Neural progenitor cell (in vitro differentiated cells): ENCODE data around the gene CDK10. TPM values are rescaled to one million over a fixed set of nuclear protein-coding genes. Genes with fewer than 3 reads are reported as not detected.
"Not testable (repeated sequence)": the region's sequence is repeated elsewhere in the genome, so short reads cannot be mapped to it uniquely, and the experiment has no call there.

Experiments used
- DNase-seq: peaks from one replicate; pipeline ENCODE4 v3.0.0-alpha.2; 2016; ENCODE audit warnings: low spot score
- H2AFZ ChIP-seq: fragments of 200-600 bp; sonication (generic); replicated peaks from 2 replicates; pipeline ENCODE4 v1.6.1; 2016; ENCODE audit warnings: antibody characterized with exemption
- H3F3A ChIP-seq: fragments of 200-600 bp; sonication (generic); 2 replicates; pipeline ENCODE4 v1.6.1; 2016; ENCODE audit warnings: antibody characterized with exemption, low read depth
- H3K27ac ChIP-seq: fragments of 200-600 bp; sonication (generic); 2 replicates; pipeline ENCODE4 v1.5.1; 2016; ENCODE audit warnings: mild to moderate bottlenecking
- H3K27me3 ChIP-seq: fragments of 200-600 bp; sonication (generic); 2 replicates; pipeline ENCODE4 v1.6.1; 2016; ENCODE audit warnings: mild to moderate bottlenecking, moderate library complexity
- H3K36me3 ChIP-seq: fragments of 200-600 bp; sonication (generic); 2 replicates; pipeline ENCODE4 v1.5.1; 2016
- H3K4me1 ChIP-seq: fragments of 200-600 bp; sonication (generic); 2 replicates; pipeline ENCODE4 v1.6.1; 2016; ENCODE audit warnings: mixed run types
- H3K4me2 ChIP-seq: fragments of 200-600 bp; sonication (generic); 2 replicates; pipeline ENCODE4 v1.6.1; 2016
- H3K4me3 ChIP-seq: fragments of 200-600 bp; sonication (generic); 2 replicates; pipeline ENCODE4 v1.5.1; 2016
- H3K79me2 ChIP-seq: fragments of 200-600 bp; sonication (generic); 2 replicates; pipeline ENCODE4 v1.6.1; 2016; ENCODE audit warnings: low read depth
- H3K9ac ChIP-seq: fragments of 200-600 bp; sonication (generic); 2 replicates; pipeline ENCODE4 v1.6.1; 2016
- H3K9me3 ChIP-seq: fragments of 200-600 bp; sonication (generic); 2 replicates; pipeline ENCODE4 v1.5.1; 2016; ENCODE audit warnings: low read depth
- H4K20me1 ChIP-seq: fragments of 200-600 bp; sonication (generic); 2 replicates; pipeline ENCODE4 v1.6.1; 2016; ENCODE audit warnings: low read depth
- H3K27ac Mint-ChIP-seq: 3 replicates; pipeline ENCODE4 v1.8.0; 2021; ENCODE audit warnings: mixed read lengths
- H3K27me3 Mint-ChIP-seq: 2 replicates; pipeline ENCODE4 v1.8.0; 2022; ENCODE audit warnings: low read depth, mild to moderate bottlenecking, inconsistent platforms, moderate library complexity, mixed read lengths; ENCODE audit not compliant: insufficient read depth
- H3K36me3 Mint-ChIP-seq: 3 replicates; pipeline ENCODE4 v1.8.0; 2021; ENCODE audit warnings: mixed read lengths
- H3K4me1 Mint-ChIP-seq: 3 replicates; pipeline ENCODE4 v1.8.0; 2021; ENCODE audit warnings: mixed read lengths
- H3K4me3 Mint-ChIP-seq: 3 replicates; pipeline ENCODE4 v1.8.0; 2021; ENCODE audit warnings: mild to moderate bottlenecking, moderate library complexity, mixed read lengths
- H3K9me3 Mint-ChIP-seq: 3 replicates; pipeline ENCODE4 v1.8.0; 2020; ENCODE audit warnings: mixed read lengths
- EZH2 ChIP-seq: fragments of 200-600 bp; sonication (generic); IDR thresholded peaks from 2 replicates; pipeline ENCODE4 v1.6.1; 2017; ENCODE audit warnings: antibody characterized with exemption, mild to moderate bottlenecking, moderate library complexity
- EZH2phosphoT487 ChIP-seq: fragments of 200-600 bp; sonication (generic); IDR thresholded peaks from 2 replicates; pipeline ENCODE4 v1.6.1; 2017; ENCODE audit warnings: antibody characterized with exemption
- total RNA-seq: library from RNA; depleted of rRNA; stranded (reverse); fragments of >200 nt; gene quantifications from 2 replicates; pipeline ENCODE4 v1.2.3, GENCODE V29; 2015; ENCODE audit warnings: low replicate concordance
- TF ChIP-seq, protein P1 (sequence below): fragments of 200-600 bp; sonication (generic); IDR thresholded peaks from 2 replicates; pipeline ENCODE4 v1.5.1; 2017; ENCODE audit warnings: antibody characterized with exemption, mild to moderate bottlenecking

The CDK10 gene
- total RNA-seq, 1 donor from 2014 or later = 75.6 TPM

DNA sequence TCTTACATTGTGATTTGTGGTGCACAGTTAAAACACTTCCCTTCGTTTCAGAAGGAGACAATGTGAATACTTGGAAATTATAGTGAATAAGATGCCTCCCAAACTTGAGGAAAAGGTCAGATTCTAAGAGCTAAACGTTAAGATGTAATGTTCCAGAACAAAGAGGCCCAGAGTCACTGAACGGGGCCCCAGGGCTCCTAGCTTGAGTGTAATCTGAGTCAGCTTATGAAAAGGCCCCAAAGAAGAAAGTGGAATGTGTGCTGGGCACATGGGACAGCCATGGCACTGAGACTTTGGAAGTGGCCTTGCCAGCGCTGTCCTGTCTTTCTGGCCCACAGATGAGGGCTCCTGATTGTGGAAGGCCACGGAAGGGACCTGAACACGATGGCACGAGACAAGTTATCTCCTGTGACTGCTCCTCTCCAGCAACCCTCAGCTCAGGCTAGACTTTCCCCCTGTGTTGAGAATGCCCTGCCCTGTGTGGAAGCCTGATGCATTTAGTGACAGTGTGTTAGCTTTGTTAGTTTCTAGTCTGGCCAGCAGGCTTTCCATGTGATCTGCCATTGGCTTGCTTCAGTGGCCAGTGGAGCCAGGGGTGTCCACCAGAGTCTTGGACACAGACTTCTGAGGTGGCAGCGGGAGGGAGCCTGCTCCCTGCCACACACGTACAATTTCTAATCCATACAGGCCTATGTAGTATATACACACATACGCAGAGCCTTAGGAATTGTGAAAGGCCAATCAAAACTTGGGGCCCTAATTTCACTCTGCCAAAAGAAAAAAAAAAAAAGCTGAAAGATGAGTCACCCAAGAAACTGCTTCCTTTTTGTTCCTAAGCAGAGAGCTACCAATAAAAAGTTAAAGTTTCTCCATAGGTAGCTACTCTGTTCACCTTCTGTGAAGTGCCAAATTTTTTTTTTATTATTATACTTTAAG is 15.7 kb upstream of the CDK10 start:
- peaks cover 38% of the 10 kb centered on the region for H3K36me3 Mint-ChIP-seq

DNA sequence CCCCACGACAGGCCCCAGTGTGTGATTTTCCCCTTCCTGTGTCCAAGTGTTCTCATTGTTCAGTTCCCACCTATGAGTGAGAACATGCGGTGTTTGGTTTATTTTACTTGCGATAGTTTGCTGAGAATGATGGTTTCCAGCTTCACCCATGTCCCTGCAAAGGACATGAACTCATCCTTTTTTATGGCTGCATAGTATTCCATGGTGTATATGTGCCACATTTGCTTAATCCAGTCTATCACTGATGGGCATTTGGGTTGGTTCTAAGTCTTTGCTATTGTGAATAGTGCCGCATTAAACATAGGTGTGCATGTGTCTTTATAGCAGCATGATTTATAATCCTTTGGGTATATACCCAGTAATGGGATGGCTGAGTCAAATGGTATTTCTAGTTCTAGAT is 14.9 kb upstream of the CDK10 start:
- not testable (repeated sequence) for H3K4me2 ChIP-seq, H3K27ac ChIP-seq, H3K27me3 ChIP-seq, H2AFZ ChIP-seq, H3K36me3 ChIP-seq, H4K20me1 ChIP-seq, H3K9me3 ChIP-seq, H3K27me3 Mint-ChIP-seq, H3K9ac ChIP-seq, H3K4me3 ChIP-seq, H3K4me3 Mint-ChIP-seq, H3K27ac Mint-ChIP-seq, H3K4me1 Mint-ChIP-seq, H3K4me1 ChIP-seq, H3F3A ChIP-seq, H3K79me2 ChIP-seq, DNase-seq
- Mint-ChIP-seq H3K36me3 (peaks cover 30% of the 10 kb centered on the region), H3K9me3 (peaks cover 15% of the 10 kb centered on the region)

More for the DNA sequence above, 15.7 kb upstream of the CDK10 start:
- TF ChIP-seq, protein P1, sequence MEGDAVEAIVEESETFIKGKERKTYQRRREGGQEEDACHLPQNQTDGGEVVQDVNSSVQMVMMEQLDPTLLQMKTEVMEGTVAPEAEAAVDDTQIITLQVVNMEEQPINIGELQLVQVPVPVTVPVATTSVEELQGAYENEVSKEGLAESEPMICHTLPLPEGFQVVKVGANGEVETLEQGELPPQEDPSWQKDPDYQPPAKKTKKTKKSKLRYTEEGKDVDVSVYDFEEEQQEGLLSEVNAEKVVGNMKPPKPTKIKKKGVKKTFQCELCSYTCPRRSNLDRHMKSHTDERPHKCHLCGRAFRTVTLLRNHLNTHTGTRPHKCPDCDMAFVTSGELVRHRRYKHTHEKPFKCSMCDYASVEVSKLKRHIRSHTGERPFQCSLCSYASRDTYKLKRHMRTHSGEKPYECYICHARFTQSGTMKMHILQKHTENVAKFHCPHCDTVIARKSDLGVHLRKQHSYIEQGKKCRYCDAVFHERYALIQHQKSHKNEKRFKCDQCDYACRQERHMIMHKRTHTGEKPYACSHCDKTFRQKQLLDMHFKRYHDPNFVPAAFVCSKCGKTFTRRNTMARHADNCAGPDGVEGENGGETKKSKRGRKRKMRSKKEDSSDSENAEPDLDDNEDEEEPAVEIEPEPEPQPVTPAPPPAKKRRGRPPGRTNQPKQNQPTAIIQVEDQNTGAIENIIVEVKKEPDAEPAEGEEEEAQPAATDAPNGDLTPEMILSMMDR = no peak
- TF ChIP-seq EZH2phosphoT487 = no peak
- no peak for TF ChIP-seq EZH2
- Histone ChIP-seq H3K27ac (no peak overlapping the region), H3K27me3 (no peaks in the 10 kb centered on the region), H3K4me2 (no peak overlapping the region), H4K20me1 (no peaks in the 10 kb centered on the region), H3K4me3 (no peak overlapping the region), H3K4me1 (no peaks in the 10 kb centered on the region), H3K9ac (no peak overlapping the region), H3K36me3 (no peaks in the 10 kb centered on the region), H2AFZ (no peak overlapping the region), H3F3A (no peaks in the 10 kb centered on the region), H3K9me3 (peaks cover 6% of the 10 kb centered on the region), H3K79me2 (no peaks in the 10 kb centered on the region)
- H3K27ac Mint-ChIP-seq = peak overlapping the region; percentile 33
- H3K4me3 Mint-ChIP-seq = no peak overlapping the region
- peaks cover 21% of the 10 kb centered on the region for H3K9me3 Mint-ChIP-seq
- peaks cover 2% of the 10 kb centered on the region for H3K27me3 Mint-ChIP-seq
- H3K4me1 Mint-ChIP-seq = no peaks in the 10 kb centered on the region
- DNase-seq = no peak

DNA sequence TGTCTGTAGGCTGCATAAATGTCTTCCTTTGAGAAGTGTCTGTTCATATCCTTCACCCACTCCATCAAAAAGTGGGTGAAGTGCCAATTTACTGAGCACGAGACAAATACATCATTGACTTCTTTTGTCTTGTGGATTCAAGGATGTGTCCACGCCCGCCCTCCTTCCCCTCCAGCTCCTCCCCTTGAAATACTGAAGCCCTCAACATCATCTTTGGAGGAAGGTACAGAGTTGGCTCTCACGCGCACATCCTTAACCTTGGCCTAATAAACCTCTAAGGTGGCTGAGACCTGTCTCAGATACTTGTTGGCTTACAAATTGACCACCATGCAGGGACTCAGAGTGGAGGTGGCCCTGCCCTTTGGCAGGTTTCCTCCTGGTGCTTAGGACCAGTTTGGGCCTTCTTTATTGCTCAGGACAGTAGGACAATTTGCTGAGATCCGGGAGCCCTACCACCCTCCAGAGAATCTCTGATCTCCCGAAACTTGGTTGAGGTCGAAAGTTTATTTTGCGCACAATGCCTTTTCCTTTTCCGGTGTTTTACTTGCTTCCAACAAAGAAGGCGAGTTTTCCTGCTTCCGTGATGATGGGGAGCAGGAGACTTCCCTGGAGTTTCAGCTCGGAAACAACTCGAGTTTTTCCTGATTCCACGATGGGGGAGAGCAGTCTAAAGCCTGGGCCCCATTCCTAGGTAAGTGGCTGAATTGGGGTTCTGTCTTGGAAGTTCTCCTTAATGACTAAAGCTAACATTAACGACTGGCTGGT is 14.1 kb upstream of the CDK10 start:
- DNase-seq = no peak
- Mint-ChIP-seq H3K27me3 (no peaks in the 10 kb centered on the region), H3K27ac (no peak overlapping the region), H3K36me3 (peaks cover 32% of the 10 kb centered on the region), H3K4me1 (no peaks in the 10 kb centered on the region), H3K9me3 (peaks cover 14% of the 10 kb centered on the region), H3K4me3 (no peak overlapping the region)
- Histone ChIP-seq H4K20me1 (no peaks in the 10 kb centered on the region), H3K79me2 (no peaks in the 10 kb centered on the region), H2AFZ (no peak overlapping the region), H3K36me3 (peaks cover 5% of the 10 kb centered on the region), H3K4me3 (no peak overlapping the region), H3K4me2 (no peak overlapping the region), H3K4me1 (no peaks in the 10 kb centered on the region), H3K9me3 (peaks cover 7% of the 10 kb centered on the region), H3K9ac (no peak overlapping the region), H3K27me3 (no peaks in the 10 kb centered on the region), H3K27ac (no peak overlapping the region), H3F3A (no peaks in the 10 kb centered on the region)
- TF ChIP-seq EZH2phosphoT487 = no peak
- no peak for TF ChIP-seq EZH2
- TF ChIP-seq, protein P1 = no peak
